Neural crest cell (in vitro differentiated cells): ENCODE measurements around the gene DUSP7. TPM values are rescaled to one million over a fixed set of nuclear protein-coding genes. Genes with fewer than 3 reads are reported as not detected.

Experiments used
- DNase-seq: peaks from one replicate; pipeline ENCODE4 v3.0.0; 2021; ENCODE audit warnings: low read depth, mixed read lengths, low spot score
- H3K27ac Mint-ChIP-seq: one replicate; pipeline ENCODE4 v1.8.0; 2021; ENCODE audit warnings: mild to moderate bottlenecking, mixed read lengths; ENCODE audit not compliant: unreplicated experiment
- H3K27me3 Mint-ChIP-seq: 2 replicates; pipeline ENCODE4 v1.8.0; 2021; ENCODE audit warnings: low read depth, mild to moderate bottlenecking, mixed read lengths
- H3K36me3 Mint-ChIP-seq: 2 replicates; pipeline ENCODE4 v1.8.0; 2021; ENCODE audit warnings: low read depth, mild to moderate bottlenecking, mixed read lengths
- H3K4me1 Mint-ChIP-seq: 2 replicates; pipeline ENCODE4 v1.8.0; 2021; ENCODE audit warnings: mixed read lengths
- H3K4me3 Mint-ChIP-seq: one replicate; pipeline ENCODE4 v1.8.0; 2021; ENCODE audit warnings: mild to moderate bottlenecking, mixed read lengths
- H3K9me3 Mint-ChIP-seq: 2 replicates; pipeline ENCODE4 v1.8.0; 2021; ENCODE audit warnings: mixed read lengths
- total RNA-seq: library from RNA; stranded (reverse); gene quantifications from 2 replicates; pipeline ENCODE4 v1.2.1, GENCODE V29; 2021
- TF ChIP-seq, protein P1 (sequence below): fragments of 200-600 bp; sonication (generic); conservative IDR thresholded peaks from 2 replicates; pipeline ENCODE4 v1.5.0; 2021; ENCODE audit warnings: antibody characterized with exemption, mild to moderate bottlenecking

Gene DUSP7
- total RNA-seq, 1 donor from 2014 or later = 24.2 TPM

GRCh38 chr3:52087731-52088130 is 31.4 kb upstream of the DUSP7 start:
- peaks cover 45% of the 10 kb centered on the region for H3K4me1 Mint-ChIP-seq
- TF ChIP-seq, protein P1, sequence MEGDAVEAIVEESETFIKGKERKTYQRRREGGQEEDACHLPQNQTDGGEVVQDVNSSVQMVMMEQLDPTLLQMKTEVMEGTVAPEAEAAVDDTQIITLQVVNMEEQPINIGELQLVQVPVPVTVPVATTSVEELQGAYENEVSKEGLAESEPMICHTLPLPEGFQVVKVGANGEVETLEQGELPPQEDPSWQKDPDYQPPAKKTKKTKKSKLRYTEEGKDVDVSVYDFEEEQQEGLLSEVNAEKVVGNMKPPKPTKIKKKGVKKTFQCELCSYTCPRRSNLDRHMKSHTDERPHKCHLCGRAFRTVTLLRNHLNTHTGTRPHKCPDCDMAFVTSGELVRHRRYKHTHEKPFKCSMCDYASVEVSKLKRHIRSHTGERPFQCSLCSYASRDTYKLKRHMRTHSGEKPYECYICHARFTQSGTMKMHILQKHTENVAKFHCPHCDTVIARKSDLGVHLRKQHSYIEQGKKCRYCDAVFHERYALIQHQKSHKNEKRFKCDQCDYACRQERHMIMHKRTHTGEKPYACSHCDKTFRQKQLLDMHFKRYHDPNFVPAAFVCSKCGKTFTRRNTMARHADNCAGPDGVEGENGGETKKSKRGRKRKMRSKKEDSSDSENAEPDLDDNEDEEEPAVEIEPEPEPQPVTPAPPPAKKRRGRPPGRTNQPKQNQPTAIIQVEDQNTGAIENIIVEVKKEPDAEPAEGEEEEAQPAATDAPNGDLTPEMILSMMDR = no peak
- no peaks in the 10 kb centered on the region for H3K27me3 Mint-ChIP-seq
- H3K9me3 Mint-ChIP-seq = no peaks in the 10 kb centered on the region
- H3K4me3 Mint-ChIP-seq = no peak overlapping the region
- no peak overlapping the region for H3K27ac Mint-ChIP-seq
- no peak for DNase-seq
- peaks cover 4% of the 10 kb centered on the region for H3K36me3 Mint-ChIP-seq

DNA sequence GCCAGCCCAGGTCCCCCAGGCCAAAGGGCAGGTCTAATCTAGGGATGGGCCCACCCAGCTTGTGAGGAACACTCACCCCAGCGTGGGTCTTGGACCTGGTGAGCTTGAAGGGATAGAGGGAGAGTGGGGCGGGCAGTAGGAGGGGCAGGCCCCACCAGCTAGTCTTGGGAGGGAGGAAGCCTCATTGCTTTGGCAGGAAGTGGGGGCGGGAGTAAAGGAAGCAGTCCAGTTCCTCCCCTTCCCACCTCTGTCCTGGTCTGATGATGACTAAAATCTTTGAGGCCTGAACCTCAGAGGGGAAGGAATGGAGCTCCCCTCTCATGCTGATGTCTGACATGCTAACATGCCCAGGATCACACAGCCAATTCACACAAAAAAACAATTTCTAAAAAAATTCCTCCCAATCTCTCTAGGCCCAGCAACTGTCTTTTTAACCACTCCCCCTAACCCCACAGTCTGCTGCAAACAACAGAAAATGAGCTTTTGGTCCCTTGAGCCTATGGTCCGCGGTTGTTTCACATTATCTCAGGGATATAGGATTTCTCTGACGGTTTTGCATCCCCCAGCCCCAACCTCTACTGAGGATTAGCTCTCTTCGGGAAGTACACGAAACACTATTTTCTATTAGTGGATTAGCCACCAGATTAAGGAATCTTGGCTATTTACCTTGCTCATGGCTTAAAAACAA is 30.7 kb upstream of the DUSP7 start:
- TF ChIP-seq, protein P1 = no peak
- Mint-ChIP-seq H3K36me3 (peaks cover 4% of the 10 kb centered on the region), H3K9me3 (no peaks in the 10 kb centered on the region), H3K27me3 (no peaks in the 10 kb centered on the region), H3K27ac (peak overlapping the region; percentile 19), H3K4me3 (no peak overlapping the region), H3K4me1 (peaks cover 45% of the 10 kb centered on the region)
- no peak for DNase-seq

- DNase-seq = no peak
- TF ChIP-seq, protein P1 = no peak
- H3K27me3 Mint-ChIP-seq = no peaks in the 10 kb centered on the region
- peaks cover under 1% of the 10 kb centered on the region for H3K36me3 Mint-ChIP-seq
- H3K9me3 Mint-ChIP-seq = no peaks in the 10 kb centered on the region
- H3K4me1 Mint-ChIP-seq = peaks cover 41% of the 10 kb centered on the region
- no peak overlapping the region for H3K4me3 Mint-ChIP-seq
- H3K27ac Mint-ChIP-seq = no peak overlapping the region
Measured at GRCh38 chr3:52086461-52086860, 30.1 kb upstream of the DUSP7 start.

- Mint-ChIP-seq H3K9me3 (no peaks in the 10 kb centered on the region), H3K27ac (no peak overlapping the region), H3K4me3 (no peak overlapping the region), H3K36me3 (no peaks in the 10 kb centered on the region), H3K27me3 (no peaks in the 10 kb centered on the region), H3K4me1 (peaks cover 34% of the 10 kb centered on the region)
- no peak for DNase-seq
- TF ChIP-seq, protein P1 = no peak
Measured at GRCh38 chr3:52085681-52086282, 29.4 kb upstream of the DUSP7 start.

DNA sequence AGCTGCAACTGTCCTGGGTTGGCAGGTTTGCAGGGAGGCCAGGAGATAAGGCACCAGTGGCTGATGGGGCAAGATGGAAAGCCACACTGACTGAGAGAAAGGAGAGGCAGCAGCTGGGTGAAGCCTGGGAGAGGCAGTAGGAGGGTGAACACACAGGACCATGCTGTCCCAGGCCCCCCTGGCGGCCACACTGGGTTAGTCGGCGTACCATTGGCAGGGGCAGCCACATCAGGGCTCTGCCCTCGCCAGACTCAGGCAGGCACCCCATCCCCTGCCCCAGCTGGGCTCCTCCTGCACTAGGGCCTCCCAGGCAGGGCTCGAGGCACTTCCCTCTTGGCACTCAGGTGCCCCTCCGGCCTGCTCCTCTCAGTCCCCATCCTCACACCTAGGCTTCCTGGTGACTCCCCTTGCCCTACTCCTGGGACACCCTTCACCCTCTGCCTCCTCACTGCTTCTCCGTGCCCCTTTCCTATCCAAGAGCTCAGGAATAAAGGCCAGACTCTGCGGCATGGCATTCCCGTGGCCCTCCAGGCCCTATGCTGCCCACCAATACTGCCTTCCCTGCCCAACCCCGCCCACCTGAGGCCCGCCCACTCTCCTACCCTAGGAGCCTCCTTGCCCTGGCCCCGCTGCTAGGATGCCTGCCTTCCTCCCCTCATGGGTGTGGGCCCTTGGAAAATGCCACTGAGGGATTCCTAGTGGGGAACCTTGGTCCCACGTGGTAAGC is 28.7 kb upstream of the DUSP7 start:
- Mint-ChIP-seq H3K27me3 (no peaks in the 10 kb centered on the region), H3K27ac (peak overlapping the region; percentile 78), H3K9me3 (no peaks in the 10 kb centered on the region), H3K4me3 (no peak overlapping the region), H3K36me3 (no peaks in the 10 kb centered on the region), H3K4me1 (peaks cover 28% of the 10 kb centered on the region)
- no peak for DNase-seq
- TF ChIP-seq, protein P1 = no peak
